Progenitor cell of endocrine pancreas (in vitro differentiated cells): ENCODE results near the gene DENND1A. TPM values are rescaled to one million over a fixed set of nuclear protein-coding genes. Genes with fewer than 3 reads are reported as not detected.

Experiments
- DNase-seq: peaks from one replicate; pipeline ENCODE4 v3.0.0; 2021; ENCODE audit warnings: low spot score; ENCODE audit not compliant: unreplicated experiment
- H3K27ac Mint-ChIP-seq: 2 replicates; pipeline ENCODE4 v1.8.0; 2021; ENCODE audit warnings: mild to moderate bottlenecking, moderate library complexity, mixed read lengths
- H3K27me3 Mint-ChIP-seq: 2 replicates; pipeline ENCODE4 v1.8.0; 2021; ENCODE audit warnings: mixed read lengths
- H3K36me3 Mint-ChIP-seq: 2 replicates; pipeline ENCODE4 v1.8.0; 2022; ENCODE audit warnings: mixed read lengths; ENCODE audit not compliant: insufficient read depth
- H3K4me1 Mint-ChIP-seq: 2 replicates; pipeline ENCODE4 v1.8.0; 2021; ENCODE audit warnings: low read depth, mixed read lengths
- H3K4me3 Mint-ChIP-seq: 2 replicates; pipeline ENCODE4 v1.8.0; 2021; ENCODE audit warnings: low read depth, mild to moderate bottlenecking, moderate library complexity, mixed read lengths
- H3K9me3 Mint-ChIP-seq: 2 replicates; pipeline ENCODE4 v1.8.0; 2021; ENCODE audit warnings: low read depth, mixed read lengths
- CTCF ChIP-seq: fragments of 200-600 bp; sonication (generic); IDR thresholded peaks from one replicate; pipeline ENCODE4 v1.5.0; 2021; ENCODE audit warnings: antibody characterized with exemption, mild to moderate bottlenecking; ENCODE audit not compliant: unreplicated experiment
- total RNA-seq: library from RNA; stranded (reverse); gene quantifications from 2 replicates; pipeline ENCODE4 v1.2.1, GENCODE V29; 2021

Gene DENND1A
- total RNA-seq, 1 donor from 2014 or later = 20.1 TPM

GRCh38 chr9:123371228-123371584 is 558.7 kb downstream of the DENND1A start:
- Mint-ChIP-seq H3K36me3 (peaks cover 7% of the 10 kb centered on the region), H3K27me3 (peaks cover 26% of the 10 kb centered on the region), H3K4me3 (no peak overlapping the region), H3K4me1 (peaks cover 8% of the 10 kb centered on the region), H3K9me3 (no peaks in the 10 kb centered on the region), H3K27ac (no peak overlapping the region)
- no peak for TF ChIP-seq CTCF
- no peak for DNase-seq

- peaks cover 7% of the 10 kb centered on the region for H3K36me3 Mint-ChIP-seq
- H3K4me1 Mint-ChIP-seq = peaks cover 6% of the 10 kb centered on the region
- H3K27me3 Mint-ChIP-seq = peaks cover 26% of the 10 kb centered on the region
- H3K4me3 Mint-ChIP-seq = no peak overlapping the region
- H3K27ac Mint-ChIP-seq = no peak overlapping the region
- no peak for TF ChIP-seq CTCF
- no peak for DNase-seq
- H3K9me3 Mint-ChIP-seq = no peaks in the 10 kb centered on the region
These were observed 559.2 kb downstream of the DENND1A start for GRCh38 chr9:123370526-123371227.

GRCh38 chr9:123370108-123370507 is 559.8 kb downstream of the DENND1A start:
- Mint-ChIP-seq H3K9me3 (no peaks in the 10 kb centered on the region), H3K36me3 (peaks cover 9% of the 10 kb centered on the region), H3K4me1 (peaks cover 6% of the 10 kb centered on the region), H3K27me3 (peaks cover 31% of the 10 kb centered on the region), H3K27ac (no peak overlapping the region), H3K4me3 (no peak overlapping the region)
- DNase-seq = no peak
- no peak for TF ChIP-seq CTCF

- TF ChIP-seq CTCF = no peak
- Mint-ChIP-seq H3K27ac (no peak overlapping the region), H3K9me3 (no peaks in the 10 kb centered on the region), H3K36me3 (peaks cover 9% of the 10 kb centered on the region), H3K4me1 (peaks cover 6% of the 10 kb centered on the region), H3K27me3 (peaks cover 31% of the 10 kb centered on the region), H3K4me3 (no peak overlapping the region)
- DNase-seq = no peak
These were observed 560.6 kb downstream of the DENND1A start for GRCh38 chr9:123369296-123369695.

- peaks cover 4% of the 10 kb centered on the region for H3K4me1 Mint-ChIP-seq
- H3K36me3 Mint-ChIP-seq = peaks cover 9% of the 10 kb centered on the region
- H3K9me3 Mint-ChIP-seq = no peaks in the 10 kb centered on the region
- no peak overlapping the region for H3K4me3 Mint-ChIP-seq
- no peak for DNase-seq
- H3K27me3 Mint-ChIP-seq = peaks cover 28% of the 10 kb centered on the region
- no peak overlapping the region for H3K27ac Mint-ChIP-seq
- TF ChIP-seq CTCF = no peak
These were observed 561.3 kb downstream of the DENND1A start for GRCh38 chr9:123368536-123369153.
